SK-N-SH (cell line): ENCODE measurements around the gene ADGRL4. TPM values are rescaled to one million over a fixed set of nuclear protein-coding genes. Genes with fewer than 3 reads are reported as not detected.

Experiments
- CTCF ChIA-PET: fragments of 300-600, 350-600 bp; formaldehyde crosslinking; extraction: SDS; loops from one replicate; lab custom pipeline; 2021; lab: Yijun Ruan, JAX
- POLR2A ChIA-PET: fragments of 350-600 bp; sonication (Branson Sonifier 250); formaldehyde crosslinking; extraction: SDS; loops from one replicate; lab custom pipeline; 2020; ENCODE audit warnings: antibody characterized with exemption, inconsistent platforms; lab: Yijun Ruan, JAX
- DNase-seq: peaks from one replicate; pipeline ENCODE4 v3.0.0; 2012
- H2AFZ ChIP-seq: fragments of 200-600 bp; sonication (generic); 2 replicates; pipeline ENCODE4 v1.8.1; 2016; ENCODE audit warnings: antibody characterized with exemption, mild to moderate bottlenecking, low read depth
- H3F3A ChIP-seq: fragments of 200-600 bp; sonication (generic); replicated peaks from 2 replicates; pipeline ENCODE3; 2016; ENCODE audit warnings: antibody characterized with exemption, mild to moderate bottlenecking; ENCODE audit not compliant: insufficient read depth
- H3K27ac ChIP-seq, 2 experiments: fragments of 200-500 bp in 1 of 2; fragments of 200-600 bp in 1 of 2; sonication (Bioruptor generic) in 1 of 2; sonication (generic), shearing (Covaris generic) in 1 of 2; 2 replicates each; pipeline versions ENCODE4 v1.5.1 to v1.6.1; 2014 to 2016; ENCODE audit warnings: low read depth in 2 of 2, inconsistent platforms in 1 of 2, low read length in 1 of 2, mild to moderate bottlenecking in 1 of 2, mixed read lengths in 1 of 2
- H3K27me3 ChIP-seq: fragments of 200-600 bp; sonication (generic), shearing (Covaris generic); 2 replicates; pipeline ENCODE4 v1.6.1; 2016; ENCODE audit warnings: mixed run types; ENCODE audit not compliant: insufficient read depth
- H3K36me3 ChIP-seq, 2 experiments: fragments of 200-500 bp in 1 of 2; fragments of 200-600 bp in 1 of 2; sonication (Bioruptor generic) in 1 of 2; sonication (generic) in 1 of 2; replicated peaks in 1 of 2; 2 replicates each; pipeline versions ENCODE3 to v1.5.1; 2014 to 2016; ENCODE audit warnings: low read length in 1 of 2, mild to moderate bottlenecking in 1 of 2; ENCODE audit not compliant: insufficient read depth in 2 of 2, control insufficient read depth in 1 of 2
- H3K4me1 ChIP-seq, 2 experiments: fragments of 200-500 bp in 1 of 2; fragments of 200-600 bp in 1 of 2; sonication (Bioruptor generic) in 1 of 2; sonication (generic), shearing (Covaris generic) in 1 of 2; 2 replicates each; pipeline versions ENCODE4 v1.5.1 to v1.6.1; 2014 to 2016; ENCODE audit warnings: low read depth in 1 of 2, low read length in 1 of 2, mixed run types in 1 of 2; ENCODE audit not compliant: insufficient read depth in 2 of 2, control insufficient read depth in 1 of 2
- H3K4me2 ChIP-seq: fragments of 200-600 bp; sonication (generic), shearing (Covaris generic); 2 replicates; pipeline ENCODE4 v1.6.1; 2017; ENCODE audit warnings: mixed run types
- H3K4me3 ChIP-seq, 2 experiments: fragments of 200-500 bp in 1 of 2; fragments of 200-600 bp in 1 of 2; sonication (Bioruptor generic) in 1 of 2; sonication (generic), shearing (Covaris generic) in 1 of 2; 2 replicates each; pipeline versions ENCODE4 v1.5.1 to v1.8.1; 2014 to 2016; ENCODE audit warnings: low read depth in 2 of 2, inconsistent platforms in 1 of 2, low read length in 1 of 2, mild to moderate bottlenecking in 1 of 2, mixed read lengths in 1 of 2, moderate library complexity in 1 of 2
- H3K79me2 ChIP-seq: fragments of 200-600 bp; sonication (generic); 2 replicates; pipeline ENCODE4 v1.8.1; 2017; ENCODE audit warnings: mild to moderate bottlenecking; ENCODE audit not compliant: insufficient read depth
- H3K9ac ChIP-seq: fragments of 200-600 bp; sonication (generic); 2 replicates; pipeline ENCODE4 v1.6.1; 2017; ENCODE audit warnings: mixed run types
- H3K9me2 ChIP-seq: fragments of 200-600 bp; sonication (generic); 2 replicates; pipeline ENCODE4 v1.6.1; 2017; ENCODE audit warnings: mixed run types
- H3K9me3 ChIP-seq: fragments of 200-600 bp; sonication (generic); 2 replicates; pipeline ENCODE4 v1.6.1; 2017; ENCODE audit warnings: mixed run types, mild to moderate bottlenecking, moderate library complexity
- H4K20me1 ChIP-seq: fragments of 200-600 bp; sonication (generic); 2 replicates; pipeline ENCODE4 v1.6.1; 2017; ENCODE audit warnings: mild to moderate bottlenecking, mixed run types; ENCODE audit not compliant: insufficient read depth
- CTCF ChIP-seq: fragments of 200-600 bp; sonication (generic); IDR thresholded peaks from 2 replicates; pipeline ENCODE4 v1.6.1; 2017; ENCODE audit warnings: antibody characterized with exemption, mild to moderate bottlenecking, moderate library complexity
- ELF1 ChIP-seq: IDR thresholded peaks from 2 replicates; pipeline ENCODE4 v1.4.0; 2012
- EP300 ChIP-seq, 2 experiments: IDR thresholded peaks; 2 replicates each; pipeline versions ENCODE4 v1.4.0 to v1.6.1; 2012; ENCODE audit warnings: borderline replicate concordance in 1 of 2, low read depth in 1 of 2, low read length in 1 of 2
- FOSL2 ChIP-seq: IDR thresholded peaks from 2 replicates; pipeline ENCODE4 v1.4.0; 2012; ENCODE audit warnings: low read depth, mild to moderate bottlenecking, moderate library complexity, borderline replicate concordance
- FOXJ3 ChIP-seq: sonication (generic); formaldehyde crosslinking; IDR thresholded peaks from 2 replicates; pipeline ENCODE4 v1.5.1; 2020; ENCODE audit warnings: mild to moderate bottlenecking, missing genetic modification reagents
- FOXM1 ChIP-seq: IDR thresholded peaks from 2 replicates; pipeline ENCODE4 v1.4.0; 2012; ENCODE audit warnings: low read depth, mild to moderate bottlenecking
- GABPA ChIP-seq: IDR thresholded peaks from 2 replicates; pipeline ENCODE4 v1.4.0; 2012; ENCODE audit warnings: low read depth, mild to moderate bottlenecking
- JUND ChIP-seq: IDR thresholded peaks from 2 replicates; pipeline ENCODE4 v1.4.0; 2012
- MAX ChIP-seq: IDR thresholded peaks from 2 replicates; pipeline ENCODE4 v1.4.0; 2012; ENCODE audit warnings: low read depth
- MEF2A ChIP-seq: IDR thresholded peaks from 2 replicates; pipeline ENCODE4 v1.4.0; 2012; ENCODE audit warnings: low read depth, borderline replicate concordance
- MXI1 ChIP-seq: IDR thresholded peaks from 2 replicates; pipeline ENCODE4 v1.6.1; 2012; ENCODE audit warnings: mild to moderate bottlenecking, low read depth, low read length, improper control_type of control experiment
- NFIC ChIP-seq: IDR thresholded peaks from 2 replicates; pipeline ENCODE4 v1.4.0; 2012; ENCODE audit warnings: borderline replicate concordance
- NRF1 ChIP-seq: IDR thresholded peaks from 2 replicates; pipeline ENCODE4 v1.6.1; 2012; ENCODE audit warnings: low read depth, mild to moderate bottlenecking, low read length
- PBX3 ChIP-seq: IDR thresholded peaks from 2 replicates; pipeline ENCODE4; 2012
- RAD21 ChIP-seq: IDR thresholded peaks from 2 replicates; pipeline ENCODE4 v1.6.1; 2012; ENCODE audit warnings: mild to moderate bottlenecking, low read length
- RCOR1 ChIP-seq: fragments of 150-350 bp; IDR thresholded peaks from 2 replicates; pipeline ENCODE4 v1.6.1; 2017; ENCODE audit warnings: antibody characterized with exemption, low read length
- REST ChIP-seq: IDR thresholded peaks from 2 replicates; pipeline ENCODE4 v1.6.1; 2012; ENCODE audit warnings: mild to moderate bottlenecking, low read depth, low read length, moderate library complexity
- RXRA ChIP-seq: IDR thresholded peaks from 2 replicates; pipeline ENCODE4 v1.4.0; 2012; ENCODE audit warnings: low read depth, mild to moderate bottlenecking, borderline replicate concordance
- TEAD4 ChIP-seq: IDR thresholded peaks from 2 replicates; pipeline ENCODE4 v1.4.0; 2012; ENCODE audit warnings: mild to moderate bottlenecking, borderline replicate concordance; ENCODE audit not compliant: insufficient read depth
- YY1 ChIP-seq: IDR thresholded peaks from 2 replicates; pipeline ENCODE4 v1.4.0; 2012; ENCODE audit warnings: low read depth, mild to moderate bottlenecking
- ZBTB33 ChIP-seq: IDR thresholded peaks from 2 replicates; pipeline ENCODE4 v1.4.0; 2012; ENCODE audit warnings: low read depth, borderline replicate concordance
- WGBS: methylation state at CpG from one replicate; pipeline ENCODE4 v1.1.6; 2017; ENCODE audit warnings: low lambda C conversion rate; 5-methylcytosine and 5-hydroxymethylcytosine counted together
- polyA plus RNA-seq, 3 experiments: library from polyadenylated mRNA; depleted of rRNA; stranded (reverse); fragments of >200 nt; gene quantifications; 2 replicates each; pipeline ENCODE4 v1.2.3, GENCODE V29; 2012

Gene ADGRL4
- polyA plus RNA-seq, 1 of the 3 experiments (the other 2 are of a cell fraction): 0.30 TPM

- 78% methylated on average over 4 of the region's 4 CpGs for WGBS
- DNase-seq: no peak
- no peaks in the 10 kb centered on the region for H3K79me2 ChIP-seq
- no peak overlapping the region for H3K4me2 ChIP-seq
- H3K36me3 ChIP-seq: peaks cover 0 to 4% of the 10 kb centered on the region in 2 experiments
- no peaks in the 10 kb centered on the region for H3K9me3 ChIP-seq
- no peaks in the 10 kb centered on the region for H4K20me1 ChIP-seq
- no peaks in the 10 kb centered on the region for H3K4me1 ChIP-seq
- no peaks in the 10 kb centered on the region for H3F3A ChIP-seq
- H3K4me3 ChIP-seq: no peak overlapping the region
- POLR2A ChIA-PET: no interaction called here
- H3K9me2 ChIP-seq: no peaks in the 10 kb centered on the region
- TF ChIP-seq NRF1 (no peak), MAX (no peak), NFIC (no peak), JUND (no peak), REST (no peak), YY1 (no peak), MXI1 (no peak)
- H2AFZ ChIP-seq: no peak overlapping the region
- no peaks in the 10 kb centered on the region for H3K27me3 ChIP-seq
- CTCF ChIA-PET: no interaction called here
- no peak overlapping the region for H3K27ac ChIP-seq
- H3K9ac ChIP-seq: no peak overlapping the region
Measured at GRCh38 chr1:79010589-79010988, 4.1 kb upstream of the ADGRL4 start.

- Histone ChIP-seq H3K4me3 (no peak overlapping the region), H3K9me3 (no peaks in the 10 kb centered on the region), H3K9ac (no peak overlapping the region), H3K27ac (no peak overlapping the region), H3K79me2 (no peaks in the 10 kb centered on the region), H3K9me2 (no peaks in the 10 kb centered on the region), H3F3A (no peaks in the 10 kb centered on the region), H3K4me2 (no peak overlapping the region), H4K20me1 (no peaks in the 10 kb centered on the region), H3K27me3 (no peaks in the 10 kb centered on the region), H2AFZ (no peak overlapping the region), H3K4me1 (no peaks in the 10 kb centered on the region), H3K36me3 (no peaks in the 10 kb centered on the region)
- TF ChIP-seq CTCF: no peak
- no peak for TF ChIP-seq ZBTB33
- no peak for TF ChIP-seq RXRA
- TF ChIP-seq GABPA: no peak
- TF ChIP-seq PBX3: no peak
- no peak for TF ChIP-seq FOXM1
- TF ChIP-seq RCOR1: no peak
- no peak for TF ChIP-seq FOSL2
- TF ChIP-seq MAX: no peak
- TF ChIP-seq RAD21: no peak
- no peak for TF ChIP-seq FOXJ3 (CRISPR knock-in tag)
- no peak for TF ChIP-seq EP300 (IDR thresholded peaks at IDR 0.05; ENCODE audit: borderline replicate concordance in 1 of 2, low read depth in 1 of 2, low read length in 1 of 2)
- TF ChIP-seq ELF1: no peak
- TF ChIP-seq TEAD4: no peak
- no peak for TF ChIP-seq MXI1
- no peak for TF ChIP-seq JUND
- no peak for TF ChIP-seq MEF2A
- CTCF ChIA-PET: no interaction called here
- no peak for DNase-seq
- POLR2A ChIA-PET: no interaction called here
- WGBS: 85% methylated on average over 4 of the region's 4 CpGs
Measured at GRCh38 chr1:79005945-79006344, 585 bp downstream of the ADGRL4 start.
